ES-I3 (cell line): ENCODE results near the gene YPEL3.
"Not testable (repeated sequence)": the region's sequence is repeated elsewhere in the genome, so short reads cannot be mapped to it uniquely, and the experiment has no call there.

Experiments
- H3K36me3 ChIP-seq: 2 replicates; pipeline ENCODE4 v1.6.1; 2013; ENCODE audit warnings: mild to moderate bottlenecking, low read length, control low read depth, moderate library complexity; ENCODE audit not compliant: insufficient read depth
- H3K4me1 ChIP-seq: 2 replicates; pipeline ENCODE4 v1.6.1; 2013; ENCODE audit warnings: mild to moderate bottlenecking, control low read depth, low read length; ENCODE audit not compliant: insufficient read depth
- H3K9ac ChIP-seq: 2 replicates; pipeline ENCODE4 v1.6.1; 2013; ENCODE audit warnings: low read depth, mild to moderate bottlenecking, low read length, moderate library complexity
- H3K9me3 ChIP-seq: 2 replicates; pipeline ENCODE4 v1.6.1; 2013; ENCODE audit warnings: mild to moderate bottlenecking, low read length, moderate library complexity; ENCODE audit not compliant: control insufficient read depth, insufficient read depth

YPEL3 gene

GRCh38 chr16:30124985-30125379 is 29.0 kb upstream of the YPEL3 start:
- no peaks in the 10 kb centered on the region for H3K9me3 ChIP-seq
- no peak overlapping the region for H3K9ac ChIP-seq
- no peaks in the 10 kb centered on the region for H3K36me3 ChIP-seq
- H3K4me1 ChIP-seq: no peaks in the 10 kb centered on the region

- peak overlapping the region; percentile 79 for H3K9ac ChIP-seq
Measured at GRCh38 chr16:30122604-30123160, 26.7 kb upstream of the YPEL3 start.

GRCh38 chr16:30121741-30122571 is 25.9 kb upstream of the YPEL3 start:
- peaks cover 3% of the 10 kb centered on the region; the same call in 1 of the 2 replicates for H3K36me3 ChIP-seq
- H3K9ac ChIP-seq: peak overlapping the region; percentile 79
- no peaks in the 10 kb centered on the region for H3K9me3 ChIP-seq
- H3K4me1 ChIP-seq: no peaks in the 10 kb centered on the region

More at GRCh38 chr16:30122604-30123160, 26.7 kb upstream of the YPEL3 start:
- H3K36me3 ChIP-seq: peaks cover 3% of the 10 kb centered on the region; the same call in 1 of the 2 replicates
- H3K4me1 ChIP-seq: no peaks in the 10 kb centered on the region
- H3K9me3 ChIP-seq: no peaks in the 10 kb centered on the region

- Histone ChIP-seq H3K36me3 (peaks cover 3% of the 10 kb centered on the region; the same call in 1 of the 2 replicates), H3K4me1 (no peaks in the 10 kb centered on the region), H3K9me3 (no peaks in the 10 kb centered on the region), H3K9ac (no peak overlapping the region)
Measured at GRCh38 chr16:30120340-30121105, 24.5 kb upstream of the YPEL3 start.

GRCh38 chr16:30119428-30119827 is 23.4 kb upstream of the YPEL3 start:
- Histone ChIP-seq H3K9me3 (no peaks in the 10 kb centered on the region), H3K4me1 (no peaks in the 10 kb centered on the region), H3K9ac (no peak overlapping the region), H3K36me3 (peaks cover 3% of the 10 kb centered on the region; the same call in 1 of the 2 replicates)

GRCh38 chr16:30117768-30118167 is 21.8 kb upstream of the YPEL3 start:
- Histone ChIP-seq H3K4me1 (no peaks in the 10 kb centered on the region), H3K36me3 (peaks cover 3% of the 10 kb centered on the region; the same call in 1 of the 2 replicates), H3K9me3 (no peaks in the 10 kb centered on the region), H3K9ac (no peak overlapping the region)

- Histone ChIP-seq H3K4me1 (0 out of 2 replicates have a peak, but pooled peaks cover 3% of the 10 kb centered on the region), H3K9ac (no peak overlapping the region), H3K36me3 (peaks cover 3% of the 10 kb centered on the region; the same call in 1 of the 2 replicates), H3K9me3 (no peaks in the 10 kb centered on the region)
Measured at GRCh38 chr16:30116291-30117207, 20.5 kb upstream of the YPEL3 start.

- H3K9me3 ChIP-seq: no peaks in the 10 kb centered on the region
- no peak overlapping the region for H3K9ac ChIP-seq
- H3K4me1 ChIP-seq: 0 out of 2 replicates have a peak, but pooled peaks cover 3% of the 10 kb centered on the region
- peaks cover 3% of the 10 kb centered on the region; the same call in 1 of the 2 replicates for H3K36me3 ChIP-seq
Measured at GRCh38 chr16:30115238-30115637, 19.2 kb upstream of the YPEL3 start.

GRCh38 chr16:30114833-30115232 is 18.8 kb upstream of the YPEL3 start:
- not testable (repeated sequence) for H3K9me3 ChIP-seq, H3K4me1 ChIP-seq, H3K9ac ChIP-seq, H3K36me3 ChIP-seq

- no peak overlapping the region for H3K9ac ChIP-seq
- no peaks in the 10 kb centered on the region for H3K9me3 ChIP-seq
- H3K36me3 ChIP-seq: peaks cover 3% of the 10 kb centered on the region; the same call in 1 of the 2 replicates
- 0 out of 2 replicates have a peak, but pooled peaks cover 3% of the 10 kb centered on the region for H3K4me1 ChIP-seq
Measured at GRCh38 chr16:30114411-30114810, 18.4 kb upstream of the YPEL3 start.

GRCh38 chr16:30113711-30114333 is 17.8 kb upstream of the YPEL3 start:
- H3K4me1 ChIP-seq: 0 out of 2 replicates have a peak, but pooled peaks cover 3% of the 10 kb centered on the region
- no peaks in the 10 kb centered on the region for H3K9me3 ChIP-seq
- peaks cover 3% of the 10 kb centered on the region; the same call in 1 of the 2 replicates for H3K36me3 ChIP-seq
- no peak overlapping the region for H3K9ac ChIP-seq

- peaks cover 2% of the 10 kb centered on the region; the same call in 1 of the 2 replicates for H3K36me3 ChIP-seq
- 0 out of 2 replicates have a peak, but pooled peaks cover 3% of the 10 kb centered on the region for H3K4me1 ChIP-seq
- no peak within 1 kb of the TSS for H3K9ac ChIP-seq
- H3K9me3 ChIP-seq: no peaks in the 10 kb centered on the region
Measured at GRCh38 chr16:30113031-30113710, 17.2 kb upstream of the YPEL3 start, which contains the start of gene GDPD3. TSS of gene GDPD3 (minus strand) at chr16:30113537. CDS start at chr16:30113478, 59 bp downstream.
